Subcutaneous preadipocyte (primary cell): Measurements from ENCODE around the gene KCNH5. TPM values are rescaled to one million over a fixed set of nuclear protein-coding genes. Genes with fewer than 3 reads are reported as not detected.

Source experiments
- total RNA-seq: library from RNA; depleted of rRNA; stranded (reverse); fragments of >200 nt; gene quantifications from 2 replicates; pipeline ENCODE4 v1.2.3, GENCODE V29; 2012

Gene KCNH5, protein sequence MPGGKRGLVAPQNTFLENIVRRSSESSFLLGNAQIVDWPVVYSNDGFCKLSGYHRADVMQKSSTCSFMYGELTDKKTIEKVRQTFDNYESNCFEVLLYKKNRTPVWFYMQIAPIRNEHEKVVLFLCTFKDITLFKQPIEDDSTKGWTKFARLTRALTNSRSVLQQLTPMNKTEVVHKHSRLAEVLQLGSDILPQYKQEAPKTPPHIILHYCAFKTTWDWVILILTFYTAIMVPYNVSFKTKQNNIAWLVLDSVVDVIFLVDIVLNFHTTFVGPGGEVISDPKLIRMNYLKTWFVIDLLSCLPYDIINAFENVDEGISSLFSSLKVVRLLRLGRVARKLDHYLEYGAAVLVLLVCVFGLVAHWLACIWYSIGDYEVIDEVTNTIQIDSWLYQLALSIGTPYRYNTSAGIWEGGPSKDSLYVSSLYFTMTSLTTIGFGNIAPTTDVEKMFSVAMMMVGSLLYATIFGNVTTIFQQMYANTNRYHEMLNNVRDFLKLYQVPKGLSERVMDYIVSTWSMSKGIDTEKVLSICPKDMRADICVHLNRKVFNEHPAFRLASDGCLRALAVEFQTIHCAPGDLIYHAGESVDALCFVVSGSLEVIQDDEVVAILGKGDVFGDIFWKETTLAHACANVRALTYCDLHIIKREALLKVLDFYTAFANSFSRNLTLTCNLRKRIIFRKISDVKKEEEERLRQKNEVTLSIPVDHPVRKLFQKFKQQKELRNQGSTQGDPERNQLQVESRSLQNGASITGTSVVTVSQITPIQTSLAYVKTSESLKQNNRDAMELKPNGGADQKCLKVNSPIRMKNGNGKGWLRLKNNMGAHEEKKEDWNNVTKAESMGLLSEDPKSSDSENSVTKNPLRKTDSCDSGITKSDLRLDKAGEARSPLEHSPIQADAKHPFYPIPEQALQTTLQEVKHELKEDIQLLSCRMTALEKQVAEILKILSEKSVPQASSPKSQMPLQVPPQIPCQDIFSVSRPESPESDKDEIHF
- total RNA-seq: not detected in 2 replicates

DNA sequence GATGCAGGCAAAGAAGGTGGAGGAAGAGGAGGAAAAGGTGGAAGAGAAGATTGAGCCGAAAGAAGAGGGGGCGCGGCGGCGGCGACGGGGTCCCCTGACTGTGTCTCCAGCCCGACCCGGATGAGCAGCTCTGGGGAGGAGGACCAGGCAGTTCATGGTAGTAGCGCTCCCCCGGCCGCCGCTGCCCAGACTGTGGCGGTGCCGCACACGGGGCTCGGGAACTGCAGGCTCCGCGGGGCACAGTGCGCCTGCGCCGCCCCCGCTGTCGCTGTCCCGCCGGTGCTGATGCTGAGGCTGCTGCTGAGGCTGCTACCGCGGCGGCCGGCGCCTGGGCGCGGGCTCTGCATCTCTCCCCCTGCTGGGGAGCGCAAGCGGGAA lies at the start of gene KCNH5:
KCNH5 (minus strand) TSS at position 225 of the 378 bp plus-strand sequence. CDS start 272 bp downstream, outside the sequence.

Other genes starting within 250 kb of the KCNH5 start
- under 0.01 and 1.1 TPM in 2 replicates for gene RHOJ, start 159.0 kb upstream of the KCNH5 start, total RNA-seq